WTC11 (cell line): Measurements from ENCODE around the gene PAAF1. TPM values are rescaled to one million over a fixed set of nuclear protein-coding genes. Genes with fewer than 3 reads are reported as not detected.

Experiments used
- ATAC-seq: fragments of 200-7000 bp; cut with Tn5 transposase; 2 replicates; pipeline ENCODE4 v1.10.0; 2021; ENCODE audit warnings: mild to moderate bottlenecking, moderate library complexity
- CTCF ChIA-PET: fragments of 300-600 bp; sonication (Branson Sonifier 250); formaldehyde crosslinking; loops from one replicate; lab custom pipeline; 2021; ENCODE audit warnings: antibody characterized with exemption; lab: Charles Lee
- POLR2A ChIA-PET: fragments of 350-600 bp; sonication (Branson Sonifier 250); formaldehyde crosslinking; loops from one replicate; lab custom pipeline; 2021; ENCODE audit warnings: antibody characterized with exemption; lab: Charles Lee
- DNase-seq: peaks from one replicate; pipeline ENCODE4 v3.0.0; 2021; ENCODE audit warnings: low spot score
- H3K27ac Mint-ChIP-seq: 2 replicates; pipeline ENCODE4 v1.8.0; 2021; ENCODE audit warnings: mixed read lengths
- H3K27me3 Mint-ChIP-seq: 2 replicates; pipeline ENCODE4 v1.8.0; 2021; ENCODE audit warnings: low read depth, mild to moderate bottlenecking, moderate library complexity, mixed read lengths
- H3K36me3 Mint-ChIP-seq: 2 replicates; pipeline ENCODE4 v1.8.0; 2021; ENCODE audit warnings: mixed read lengths
- H3K4me1 Mint-ChIP-seq: 2 replicates; pipeline ENCODE4 v1.8.0; 2022; ENCODE audit warnings: mixed read lengths
- H3K4me3 Mint-ChIP-seq: 2 replicates; pipeline ENCODE4 v1.8.0; 2021; ENCODE audit warnings: mild to moderate bottlenecking, moderate library complexity, mixed read lengths
- H3K9me3 Mint-ChIP-seq: 2 replicates; pipeline ENCODE4 v1.8.0; 2021; ENCODE audit warnings: mixed read lengths
- ATF6 ChIP-seq: sonication (generic); formaldehyde crosslinking; IDR thresholded peaks from 2 replicates; pipeline ENCODE4 v1.8.1; 2023; ENCODE audit warnings: mild to moderate bottlenecking, missing genetic modification reagents
- GRHL2 ChIP-seq: fragments of 250-450 bp; sonication (Bioruptor Pico); IDR thresholded peaks from 2 replicates; pipeline ENCODE4 v1.8.0; 2022; ENCODE audit warnings: mild to moderate bottlenecking, moderate library complexity; ENCODE audit not compliant: insufficient replicate concordance, severe bottlenecking
- GTF2I ChIP-seq: fragments of 250-450 bp; sonication (Bioruptor Pico); conservative IDR thresholded peaks from 2 replicates; pipeline ENCODE4 v1.4.0; 2021; ENCODE audit warnings: mild to moderate bottlenecking
- IRF1 ChIP-seq: sonication (generic); formaldehyde crosslinking; IDR thresholded peaks from 2 replicates; pipeline ENCODE4 v1.8.0; 2023; ENCODE audit warnings: missing genetic modification reagents
- JAZF1 ChIP-seq: fragments of 250-450 bp; sonication (Bioruptor Pico); IDR thresholded peaks from 2 replicates; pipeline ENCODE4 v1.9.0; 2021; ENCODE audit warnings: moderate library complexity, mild to moderate bottlenecking, inconsistent platforms
- MAX ChIP-seq: sonication (generic); formaldehyde crosslinking; IDR thresholded peaks from 2 replicates; pipeline ENCODE4 v1.8.0; 2022; ENCODE audit warnings: mild to moderate bottlenecking, missing genetic modification reagents
- MYBL2 ChIP-seq: sonication (generic); formaldehyde crosslinking; IDR thresholded peaks from 2 replicates; pipeline ENCODE4 v1.8.1; 2023; ENCODE audit warnings: mild to moderate bottlenecking, moderate library complexity, missing genetic modification reagents
- PRDM15 ChIP-seq: sonication (generic); formaldehyde crosslinking; IDR thresholded peaks from 2 replicates; pipeline ENCODE4 v1.8.0; 2022; ENCODE audit warnings: missing genetic modification reagents
- TCF7 ChIP-seq: sonication (generic); formaldehyde crosslinking; IDR thresholded peaks from 2 replicates; pipeline ENCODE4 v1.8.0; 2022; ENCODE audit warnings: mild to moderate bottlenecking, low read depth, missing genetic modification reagents, moderate library complexity
- USF2 ChIP-seq: sonication (generic); formaldehyde crosslinking; IDR thresholded peaks from 2 replicates; pipeline ENCODE4 v1.8.1; 2023; ENCODE audit warnings: mild to moderate bottlenecking, missing genetic modification reagents, moderate library complexity
- ZNF263 ChIP-seq: sonication (generic); formaldehyde crosslinking; IDR thresholded peaks from 2 replicates; pipeline ENCODE4 v1.8.1; 2022; ENCODE audit warnings: low read depth, mild to moderate bottlenecking, moderate library complexity, missing genetic modification reagents
- ZNF317 ChIP-seq: sonication (generic); formaldehyde crosslinking; IDR thresholded peaks from 2 replicates; pipeline ENCODE4 v1.8.1; 2023; ENCODE audit warnings: low read depth, mild to moderate bottlenecking, moderate library complexity, missing genetic modification reagents, borderline replicate concordance
- ZNF512 ChIP-seq: sonication (generic); formaldehyde crosslinking; IDR thresholded peaks from 2 replicates; pipeline ENCODE4 v1.8.1; 2022; ENCODE audit warnings: missing genetic modification reagents, borderline replicate concordance
- ZNF532 ChIP-seq: fragments of 250-450 bp; sonication (Bioruptor Pico); IDR thresholded peaks from 2 replicates; pipeline ENCODE4 v1.9.0; 2021; ENCODE audit warnings: mild to moderate bottlenecking, borderline replicate concordance
- ZSCAN18 ChIP-seq: fragments of 250-450 bp; sonication (Bioruptor Pico); IDR thresholded peaks from 2 replicates; pipeline ENCODE4 v2.1.2; 2022; ENCODE audit warnings: mild to moderate bottlenecking, moderate library complexity
- total RNA-seq: library from RNA; stranded (reverse); gene quantifications from 3 replicates; pipeline ENCODE4 v1.2.3, GENCODE V29; 2021

The PAAF1 gene
- total RNA-seq, 1 experiment from 2014 or later: 27.7 TPM

GRCh38 chr11:73870261-73870660 lies 6.5 kb upstream of the PAAF1 start:
- Mint-ChIP-seq H3K27me3 (no peaks in the 10 kb centered on the region), H3K27ac (no peak overlapping the region), H3K4me3 (no peak overlapping the region), H3K9me3 (no peaks in the 10 kb centered on the region), H3K36me3 (peaks cover 26% of the 10 kb centered on the region), H3K4me1 (peaks cover 12% of the 10 kb centered on the region)
- POLR2A ChIA-PET: no interaction called here
- DNase-seq (no peak), ATAC-seq (peak; percentile 37; the same call in 1 of the 2 replicates)
- CTCF ChIA-PET: interaction anchor here (2.4 kb wide), 1 partner anchor 61 kb away, joined by 10 read pairs; no protein-coding TSS in a partner anchor
- TF ChIP-seq JAZF1 (CRISPR knock-in tag) (no peak), GRHL2 (CRISPR knock-in tag) (no peak), ZNF317 (CRISPR knock-in tag) (no peak), MAX (no peak), ZNF263 (CRISPR knock-in tag) (no peak), ZSCAN18 (no peak), IRF1 (CRISPR knock-in tag) (no peak), ZNF532 (CRISPR knock-in tag) (no peak), PRDM15 (CRISPR knock-in tag) (no peak), ATF6 (CRISPR knock-in tag) (no peak)

GRCh38 chr11:73872749-73873357 lies 3.9 kb upstream of the PAAF1 start:
- POLR2A ChIA-PET: interaction anchor here (0.6 kb wide), 1 partner anchor 21 kb away, joined by 3 read pairs; no protein-coding TSS in a partner anchor
- Mint-ChIP-seq H3K4me1 (peaks cover 22% of the 10 kb centered on the region), H3K9me3 (no peaks in the 10 kb centered on the region), H3K36me3 (peaks cover 26% of the 10 kb centered on the region), H3K27me3 (no peaks in the 10 kb centered on the region), H3K4me3 (no peak overlapping the region), H3K27ac (no peak overlapping the region)
- DNase-seq: no peak
- CTCF ChIA-PET: interaction anchor here (0.6 kb wide), 1 partner anchor 577 kb away, joined by 4 read pairs; no protein-coding TSS in a partner anchor
- TF ChIP-seq GTF2I (no peak), TCF7 (no peak), USF2 (CRISPR knock-in tag) (no peak), MYBL2 (CRISPR knock-in tag) (no peak), ZNF512 (no peak)
- no peak for ATAC-seq
